Smooth muscle cell of bladder (primary cell): ENCODE measurements around the gene XKR7. TPM values are rescaled to one million over a fixed set of nuclear protein-coding genes. Genes with fewer than 3 reads are reported as not detected.

ENCODE experiments used
- total RNA-seq: library from RNA; depleted of rRNA; stranded (reverse); fragments of >200 nt; gene quantifications from 2 replicates; pipeline ENCODE4 v1.2.3, GENCODE V29; 2014

XKR7 gene
- total RNA-seq: not detected in 2 replicates

GRCh38 chr20:31967830-31968249, at the start of gene XKR7:
Gene XKR7, plus strand, starts transcription at chr20:31968151. Its CDS starts 25 bp downstream, at chr20:31968176.

DNA sequence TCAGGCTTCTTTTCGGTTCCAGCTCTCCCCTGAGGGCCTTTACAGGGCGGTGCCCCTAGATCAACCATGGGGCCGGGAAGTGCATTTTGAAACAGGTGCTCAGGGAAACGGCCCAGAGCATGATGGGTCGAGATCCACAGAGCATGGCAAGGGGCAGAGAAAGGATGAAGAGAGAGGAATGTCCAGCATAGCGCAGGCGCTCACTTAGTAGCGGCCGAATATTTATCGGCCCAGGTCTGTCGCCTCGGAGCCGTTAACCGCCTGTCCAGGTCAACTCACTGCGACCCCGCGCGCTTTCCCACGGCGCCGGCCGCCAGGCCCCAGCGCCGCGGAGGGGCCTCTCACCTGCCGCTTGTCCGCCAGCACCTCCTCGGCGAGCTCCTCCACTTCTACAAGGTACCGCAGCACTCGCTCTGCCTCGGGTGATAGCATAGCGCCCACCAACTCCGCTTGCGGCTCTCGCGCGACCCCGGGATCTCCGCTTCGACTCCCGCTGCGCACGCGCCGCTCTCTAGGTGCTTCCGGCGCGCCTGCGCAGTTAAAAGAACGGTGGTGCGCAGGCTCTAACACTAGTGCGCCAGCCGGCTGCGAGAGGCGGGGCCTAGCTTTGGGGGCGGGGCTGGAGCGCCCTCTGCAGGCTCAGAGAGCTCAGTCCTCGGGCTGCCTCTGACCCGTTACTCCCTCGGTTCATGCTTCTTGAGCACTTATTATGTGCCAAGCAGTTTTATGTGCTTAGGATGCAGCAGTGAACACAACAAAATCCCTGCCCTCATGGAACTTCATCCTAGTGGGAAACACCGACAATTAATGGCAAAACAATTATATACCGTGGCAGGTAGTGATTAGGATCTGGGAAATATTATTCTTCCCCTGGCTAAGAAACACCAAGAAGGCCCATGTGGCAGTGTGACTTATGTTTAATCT, 16.2 kb upstream of the XKR7 start, which contains the start of gene PDRG1:
PDRG1 (minus strand) TSS at position 517 of the 924 bp plus-strand sequence; CDS start at position 432, 85 bp downstream.

DNA sequence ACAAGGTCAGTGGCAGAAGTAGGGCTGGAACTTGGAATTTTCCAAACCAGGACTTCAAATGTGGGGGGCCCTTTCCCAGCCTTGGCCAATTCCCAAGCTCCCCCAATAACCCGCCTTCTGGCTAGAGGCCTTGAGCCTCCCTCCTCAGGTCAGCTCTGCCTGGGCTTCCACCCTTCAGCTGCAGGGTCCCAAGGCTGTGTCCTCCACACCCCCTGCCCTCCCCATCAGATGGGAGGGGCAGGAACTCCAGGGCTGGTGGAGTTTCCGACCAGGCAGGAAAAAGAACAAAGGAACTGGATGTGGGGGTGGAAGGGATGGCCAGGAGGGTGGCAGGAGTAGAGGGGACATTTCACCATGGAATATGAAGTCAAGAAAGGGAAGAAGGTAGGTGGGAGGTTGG, 42.1 kb downstream of the XKR7 start, which contains the start of gene CCM2L:
CCM2L (plus strand) TSS at position 338 of the 400 bp plus-strand sequence; CDS start at position 355, 17 bp downstream.

DNA sequence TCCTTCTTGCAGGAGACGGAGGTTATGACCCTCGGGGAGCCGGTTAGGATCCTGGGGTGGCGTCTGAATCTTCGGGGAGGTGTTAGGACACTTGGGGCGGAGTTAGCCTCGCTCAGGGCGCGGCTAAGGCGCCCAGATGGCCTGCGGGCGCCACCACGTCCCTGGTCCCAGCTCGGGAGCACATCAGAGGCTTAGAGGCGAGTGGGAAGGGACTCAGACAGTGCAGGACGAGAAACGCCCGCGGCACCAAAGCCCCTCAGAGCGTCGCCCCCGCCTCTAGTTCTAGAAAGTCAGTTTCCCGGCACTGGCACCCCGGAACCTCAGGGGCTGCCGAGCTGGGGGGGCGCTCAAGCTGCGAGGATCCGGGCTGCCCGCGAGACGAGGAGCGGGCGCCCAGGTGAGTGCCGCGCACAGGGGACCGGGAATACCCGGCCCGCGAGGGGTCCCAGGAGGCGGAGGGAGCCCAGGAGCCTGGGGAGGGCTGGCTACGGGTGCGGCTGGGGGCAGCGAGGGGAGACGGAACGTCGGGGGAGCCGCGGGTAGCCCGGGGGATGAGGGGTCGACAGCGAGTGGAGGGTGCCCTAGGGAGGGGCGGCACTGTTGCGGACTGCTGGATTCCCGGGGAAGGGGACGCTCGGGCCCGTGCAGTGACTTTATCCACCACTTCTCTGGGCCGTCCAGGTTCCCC, 84.3 kb downstream of the XKR7 start, which contains the start of gene HCK:
HCK (plus strand) TSS at position 153 of the 688 bp plus-strand sequence.

Other genes with a start within 250 kb of the XKR7 start
- 22.8 and 33.6 TPM in 2 replicates for gene BCL2L1, start 245.3 kb upstream of the XKR7 start, total RNA-seq
- gene TPX2, start 228.9 kb upstream of the XKR7 start, total RNA-seq: 4.6 and 5.6 TPM in 2 replicates
- under 0.01 TPM in 1 of 2 replicates, not detected in the other for gene MYLK2, start 148.8 kb upstream of the XKR7 start, total RNA-seq
- gene FOXS1, start 122.5 kb upstream of the XKR7 start, total RNA-seq: 0.09 TPM in 1 of 2 replicates, not detected in the other
- 0.14 TPM in 1 of 2 replicates, not detected in the other for gene DUSP15, start 97.6 kb upstream of the XKR7 start, total RNA-seq
- under 0.01 and 0.09 TPM in 2 replicates for gene TTLL9, start 97.5 kb upstream of the XKR7 start, total RNA-seq
- gene PDRG1, start 16.1 kb upstream of the XKR7 start, total RNA-seq: 3.4 and 4.3 TPM in 2 replicates
- gene CCM2L, start 42.3 kb downstream of the XKR7 start, total RNA-seq: not detected in 2 replicates
- not detected in 2 replicates for gene HCK, start 84.1 kb downstream of the XKR7 start, total RNA-seq
- 30.4 and 39.6 TPM in 2 replicates for gene TM9SF4, start 141.6 kb downstream of the XKR7 start, total RNA-seq
- gene PLAGL2, start 239.6 kb downstream of the XKR7 start, total RNA-seq: 1.3 and 1.7 TPM in 2 replicates
- gene POFUT1, start 239.7 kb downstream of the XKR7 start, total RNA-seq: 39.1 and 41.1 TPM in 2 replicates